Measurements from ENCODE around the gene TBC1D5. TPM values are rescaled to one million over a fixed set of nuclear protein-coding genes. Genes with fewer than 3 reads are reported as not detected.

Gene TBC1D5
- polyA plus RNA-seq, 1 experiment: 27.0 TPM

- Histone ChIP-seq H3K36me3 (ENCODE audit: control insufficient read depth, insufficient read depth, low read length) (no peaks in the 10 kb centered on the region), H3K27me3 (ENCODE audit: control insufficient read depth, insufficient read depth, low read length) (no peaks in the 10 kb centered on the region), H3K4me3 (ENCODE audit: low read depth, low read length) (no peak overlapping the region)
- ChIA-PET POLR2A (no interaction called here), CTCF (no interaction called here)
- no peak for DNase-seq (ENCODE audit: low read depth)
- TF ChIP-seq, protein P1, sequence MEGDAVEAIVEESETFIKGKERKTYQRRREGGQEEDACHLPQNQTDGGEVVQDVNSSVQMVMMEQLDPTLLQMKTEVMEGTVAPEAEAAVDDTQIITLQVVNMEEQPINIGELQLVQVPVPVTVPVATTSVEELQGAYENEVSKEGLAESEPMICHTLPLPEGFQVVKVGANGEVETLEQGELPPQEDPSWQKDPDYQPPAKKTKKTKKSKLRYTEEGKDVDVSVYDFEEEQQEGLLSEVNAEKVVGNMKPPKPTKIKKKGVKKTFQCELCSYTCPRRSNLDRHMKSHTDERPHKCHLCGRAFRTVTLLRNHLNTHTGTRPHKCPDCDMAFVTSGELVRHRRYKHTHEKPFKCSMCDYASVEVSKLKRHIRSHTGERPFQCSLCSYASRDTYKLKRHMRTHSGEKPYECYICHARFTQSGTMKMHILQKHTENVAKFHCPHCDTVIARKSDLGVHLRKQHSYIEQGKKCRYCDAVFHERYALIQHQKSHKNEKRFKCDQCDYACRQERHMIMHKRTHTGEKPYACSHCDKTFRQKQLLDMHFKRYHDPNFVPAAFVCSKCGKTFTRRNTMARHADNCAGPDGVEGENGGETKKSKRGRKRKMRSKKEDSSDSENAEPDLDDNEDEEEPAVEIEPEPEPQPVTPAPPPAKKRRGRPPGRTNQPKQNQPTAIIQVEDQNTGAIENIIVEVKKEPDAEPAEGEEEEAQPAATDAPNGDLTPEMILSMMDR (IDR thresholded peaks at IDR 0.05; ENCODE audit: insufficient read depth, low read depth, low read length): no peak
Observed at GRCh38 chr3:17752876-17753631, 10.6 kb upstream of the TBC1D5 start.

DNA sequence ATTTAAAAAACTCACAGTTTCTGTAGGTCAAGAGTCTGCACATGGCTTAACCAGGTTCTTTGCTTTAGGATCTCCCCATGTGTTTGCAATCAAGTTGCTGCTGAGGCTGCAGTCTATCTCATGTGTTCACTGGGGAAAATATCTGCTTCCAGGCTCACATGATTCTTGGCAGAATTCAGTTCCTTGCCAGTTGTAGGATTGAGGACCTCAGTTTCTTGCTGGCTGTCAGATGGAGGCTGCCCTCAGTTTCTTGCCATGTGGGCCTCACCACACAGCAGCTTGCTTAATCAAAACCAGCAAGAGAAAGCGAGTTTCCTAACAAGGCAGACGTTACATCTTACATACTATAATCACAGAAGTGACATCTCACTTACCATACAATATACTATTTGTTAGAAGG, 10.0 kb upstream of the TBC1D5 start:
- POLR2A ChIA-PET: no interaction called here
- no peaks in the 10 kb centered on the region for H3K27me3 ChIP-seq (ENCODE audit: control insufficient read depth, insufficient read depth, low read length)
- DNase-seq (ENCODE audit: low read depth): no peak
- no peak overlapping the region for H3K4me3 ChIP-seq (ENCODE audit: low read depth, low read length)
- CTCF ChIA-PET: no interaction called here
- TF ChIP-seq, protein P1 (IDR thresholded peaks at IDR 0.05; ENCODE audit: insufficient read depth, low read depth, low read length): no peak
- H3K36me3 ChIP-seq (ENCODE audit: control insufficient read depth, insufficient read depth, low read length): no peaks in the 10 kb centered on the region

DNA sequence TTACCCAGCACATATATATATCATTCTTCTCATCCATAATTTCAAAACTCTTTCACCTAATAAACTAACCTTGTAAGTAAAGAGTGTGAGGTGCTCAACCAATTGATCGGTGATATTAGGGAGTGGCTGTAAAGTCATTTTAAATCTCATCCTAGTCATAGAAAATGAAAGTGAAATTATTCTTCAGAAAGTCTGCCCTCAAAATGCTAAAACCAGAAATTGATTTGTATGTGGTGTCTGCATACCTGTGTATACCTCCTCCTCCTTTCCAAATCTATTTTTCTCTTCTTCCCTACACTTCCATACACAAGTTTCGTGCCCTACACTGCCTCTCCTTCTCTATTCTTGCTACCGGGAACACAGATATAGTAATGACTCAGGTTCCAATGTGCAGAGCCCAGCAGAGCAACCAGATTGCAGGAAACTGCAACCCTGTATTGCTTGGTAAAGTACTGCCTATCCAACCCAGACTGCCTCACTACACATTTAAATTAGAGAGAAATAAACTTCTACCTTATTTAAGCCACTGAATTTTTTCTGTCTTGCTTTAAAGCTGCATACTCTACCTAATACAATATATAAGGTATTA, 7.4 kb upstream of the TBC1D5 start:
- Histone ChIP-seq H3K36me3 (ENCODE audit: control insufficient read depth, insufficient read depth, low read length) (no peaks in the 10 kb centered on the region), H3K4me3 (ENCODE audit: low read depth, low read length) (no peak overlapping the region), H3K27me3 (ENCODE audit: control insufficient read depth, insufficient read depth, low read length) (no peaks in the 10 kb centered on the region)
- POLR2A ChIA-PET: no interaction called here
- CTCF ChIA-PET: no interaction called here
- no peak for DNase-seq (ENCODE audit: low read depth)
- TF ChIP-seq, protein P1 (IDR thresholded peaks at IDR 0.05; ENCODE audit: insufficient read depth, low read depth, low read length): no peak

GRCh38 chr3:17749281-17749680, 6.8 kb upstream of the TBC1D5 start:
- TF ChIP-seq, protein P1 (IDR thresholded peaks at IDR 0.05; ENCODE audit: insufficient read depth, low read depth, low read length): no peak
- H3K27me3 ChIP-seq (ENCODE audit: control insufficient read depth, insufficient read depth, low read length): no peaks in the 10 kb centered on the region
- DNase-seq (ENCODE audit: low read depth): no peak
- ChIA-PET POLR2A (no interaction called here), CTCF (no interaction called here)
- no peak overlapping the region for H3K4me3 ChIP-seq (ENCODE audit: low read depth, low read length)
- no peaks in the 10 kb centered on the region for H3K36me3 ChIP-seq (ENCODE audit: control insufficient read depth, insufficient read depth, low read length)

DNA sequence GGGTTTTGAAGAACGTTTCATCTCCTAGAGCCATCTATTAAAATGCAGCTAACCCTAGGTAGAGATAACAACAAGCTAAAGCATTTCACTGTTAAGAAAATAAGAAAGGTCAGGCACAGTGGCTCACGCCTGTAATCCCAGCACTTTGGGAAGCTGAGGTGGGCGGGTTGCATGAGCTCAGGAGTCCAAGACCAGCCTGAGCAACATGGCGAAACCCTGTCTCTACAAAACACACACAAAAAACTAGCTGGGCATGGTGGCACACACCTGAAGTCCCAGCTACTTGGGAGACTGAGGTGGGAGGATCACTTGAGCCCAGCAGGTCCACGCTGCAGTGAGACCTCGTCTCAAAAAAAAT, 5.4 kb upstream of the TBC1D5 start:
- ChIA-PET CTCF (interaction anchor here (0.6 kb wide), 1 partner anchor 11 kb away, joined by 3 read pairs; no protein-coding TSS in a partner anchor), POLR2A (no interaction called here)
- no peak for DNase-seq (ENCODE audit: low read depth)
- Histone ChIP-seq H3K4me3 (ENCODE audit: low read depth, low read length) (no peak overlapping the region), H3K27me3 (ENCODE audit: control insufficient read depth, insufficient read depth, low read length) (no peaks in the 10 kb centered on the region), H3K36me3 (ENCODE audit: control insufficient read depth, insufficient read depth, low read length) (no peaks in the 10 kb centered on the region)
- TF ChIP-seq, protein P1 (IDR thresholded peaks at IDR 0.05; ENCODE audit: insufficient read depth, low read depth, low read length): no peak
